ENCODE data around the gene MRPL11.
"Not testable (repeated sequence)": the region's sequence is repeated elsewhere in the genome, so short reads cannot be mapped to it uniquely, and the experiment has no call there.

MRPL11 gene

DNA sequence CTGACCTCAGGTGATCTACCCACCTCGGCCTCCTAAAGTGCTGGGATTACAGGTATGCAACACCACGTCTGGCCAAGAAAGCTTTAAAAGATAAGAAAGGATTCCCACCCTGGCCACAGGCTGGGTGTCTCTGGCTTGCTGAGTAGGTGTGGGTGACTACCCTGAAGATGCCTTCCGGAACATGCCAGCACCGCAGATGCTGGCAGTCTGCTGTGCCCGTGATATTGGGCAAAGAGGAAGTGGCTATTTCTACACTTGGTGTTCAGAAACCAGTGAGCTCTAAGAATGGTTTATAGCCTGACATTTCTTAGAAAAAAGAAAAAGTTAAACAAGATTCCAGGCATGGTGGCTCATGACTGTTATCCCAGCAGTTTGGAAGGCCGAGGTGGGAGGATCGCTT lies 6.1 kb downstream of the MRPL11 start:
- H3K4me3 ChIP-seq (ENCODE audit: low read depth in 1 of 5, low read length in 5 of 5), result no peak overlapping the region
- no peak overlapping the region for H3K9ac ChIP-seq (ENCODE audit: low read length in 5 of 5)
- no peaks in the 10 kb centered on the region for H3K4me1 ChIP-seq (ENCODE audit: control insufficient read depth in 5 of 5, insufficient read depth in 5 of 5, low read length in 5 of 5)
- H3K9me3 ChIP-seq (ENCODE audit: control insufficient read depth in 5 of 5, low read length in 5 of 5), result no peaks in the 10 kb centered on the region
- H3K36me3 ChIP-seq (ENCODE audit: control insufficient read depth in 5 of 5, insufficient read depth in 5 of 5, low read length in 5 of 5), result peaks cover 4 to 33% (median 24%) of the 10 kb centered on the region in 5 donors
- no peak overlapping the region for H3K27ac ChIP-seq (ENCODE audit: low read depth, low read length)
- H3K27me3 ChIP-seq (ENCODE audit: control insufficient read depth in 5 of 5, insufficient read depth in 4 of 5, low read length in 5 of 5), result no peaks in the 10 kb centered on the region

DNA sequence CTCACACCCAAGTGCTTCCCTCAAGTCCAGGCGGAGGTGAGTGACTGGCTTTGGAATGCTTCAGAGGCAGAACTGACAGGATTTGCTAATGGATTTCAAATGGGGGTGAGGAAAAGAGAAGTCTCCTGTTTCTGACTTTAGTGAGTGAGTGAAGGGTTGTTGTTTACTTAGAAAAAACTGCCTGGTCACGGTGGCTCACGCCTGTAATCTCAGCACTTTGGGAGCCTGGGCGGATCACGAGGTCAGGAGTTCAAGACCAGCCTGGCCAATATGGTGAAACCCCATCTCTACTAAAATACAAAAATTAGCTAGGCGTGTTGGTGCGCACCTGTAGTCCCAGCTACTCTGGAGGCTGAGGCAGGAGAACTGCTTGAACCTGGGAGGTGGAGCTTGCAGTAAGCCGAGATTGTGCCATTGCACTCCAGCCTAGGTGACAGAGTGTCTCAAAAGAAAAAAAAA lies 6.7 kb downstream of the MRPL11 start:
- not testable (repeated sequence) for H3K27ac ChIP-seq (ENCODE audit: low read depth, low read length); H3K9ac ChIP-seq (ENCODE audit: low read length in 5 of 5); H3K27me3 ChIP-seq (ENCODE audit: control insufficient read depth in 5 of 5, insufficient read depth in 4 of 5, low read length in 5 of 5); H3K9me3 ChIP-seq (ENCODE audit: control insufficient read depth in 5 of 5, low read length in 5 of 5); H3K4me1 ChIP-seq (ENCODE audit: control insufficient read depth in 5 of 5, insufficient read depth in 5 of 5, low read length in 5 of 5); H3K4me3 ChIP-seq (ENCODE audit: low read depth in 1 of 5, low read length in 5 of 5)
- peaks cover 4 to 31% (median 21%) of the 10 kb centered on the region in 5 donors for H3K36me3 ChIP-seq (ENCODE audit: control insufficient read depth in 5 of 5, insufficient read depth in 5 of 5, low read length in 5 of 5)

DNA sequence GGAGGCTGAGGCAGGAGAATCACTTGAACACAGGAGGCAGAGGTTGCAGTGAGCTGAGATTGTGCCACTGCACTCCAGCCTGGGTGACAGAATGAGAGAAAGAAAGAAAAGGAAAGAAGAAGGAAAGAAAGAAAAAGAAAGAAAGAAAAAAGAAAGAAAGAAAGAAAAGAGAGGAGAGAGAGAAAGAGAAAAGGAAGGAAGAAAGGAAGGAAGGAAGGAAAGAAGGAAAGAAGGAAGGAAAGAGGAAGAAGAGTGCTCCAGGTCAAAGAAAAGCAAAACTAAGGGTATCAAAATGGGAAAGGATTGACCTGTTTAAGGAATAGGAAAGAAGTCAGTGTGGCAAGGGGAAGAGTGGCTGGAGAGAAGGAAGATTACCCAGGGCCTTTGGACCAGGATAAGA lies 7.4 kb downstream of the MRPL11 start:
- not testable (repeated sequence) for H3K9ac ChIP-seq (ENCODE audit: low read length in 5 of 5); H3K27ac ChIP-seq (ENCODE audit: low read depth, low read length); H3K27me3 ChIP-seq (ENCODE audit: control insufficient read depth in 5 of 5, insufficient read depth in 4 of 5, low read length in 5 of 5); H3K4me3 ChIP-seq (ENCODE audit: low read depth in 1 of 5, low read length in 5 of 5); H3K4me1 ChIP-seq (ENCODE audit: control insufficient read depth in 5 of 5, insufficient read depth in 5 of 5, low read length in 5 of 5); H3K9me3 ChIP-seq (ENCODE audit: control insufficient read depth in 5 of 5, low read length in 5 of 5)
- peaks cover 4 to 26% (median 15%) of the 10 kb centered on the region in 5 donors for H3K36me3 ChIP-seq (ENCODE audit: control insufficient read depth in 5 of 5, insufficient read depth in 5 of 5, low read length in 5 of 5)

DNA sequence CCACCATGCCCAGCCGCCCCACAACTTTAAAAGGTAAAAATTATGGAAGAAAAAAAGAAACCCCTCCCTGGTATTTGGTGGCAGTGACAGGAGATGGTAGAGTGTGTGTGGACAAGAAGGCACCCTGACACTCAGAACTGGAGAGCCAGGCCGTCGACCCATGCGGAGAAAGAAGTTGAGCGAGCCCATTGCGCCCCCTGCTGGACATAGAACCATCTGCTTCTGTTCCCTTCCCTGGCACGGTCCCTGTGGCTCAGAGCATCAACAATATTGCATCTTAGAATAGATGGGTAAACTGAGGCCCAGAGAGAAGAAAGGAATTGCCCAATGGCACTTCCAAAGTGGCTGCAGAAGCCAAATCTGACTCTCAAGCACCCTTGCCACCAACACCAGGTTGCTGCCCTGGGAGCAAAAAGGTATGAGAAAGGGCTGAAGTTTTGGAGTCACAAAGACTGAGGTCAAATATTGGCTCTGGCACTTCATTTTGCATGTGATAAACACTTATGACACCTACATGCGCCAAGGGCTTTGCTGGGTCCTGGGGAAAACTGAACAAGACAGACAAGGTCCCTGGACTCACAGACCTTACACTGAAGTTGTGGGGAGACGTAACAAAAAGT lies 8.6 kb downstream of the MRPL11 start:
- H3K27me3 ChIP-seq (ENCODE audit: control insufficient read depth in 5 of 5, insufficient read depth in 4 of 5, low read length in 5 of 5), result peaks cover 0 to 5% (median 0%) of the 10 kb centered on the region in 5 donors
- H3K4me1 ChIP-seq (ENCODE audit: control insufficient read depth in 5 of 5, insufficient read depth in 5 of 5, low read length in 5 of 5), result no peaks in the 10 kb centered on the region
- no peaks in the 10 kb centered on the region for H3K9me3 ChIP-seq (ENCODE audit: control insufficient read depth in 5 of 5, low read length in 5 of 5)
- no peak overlapping the region for H3K4me3 ChIP-seq (ENCODE audit: low read depth in 1 of 5, low read length in 5 of 5)
- H3K9ac ChIP-seq (ENCODE audit: low read length in 5 of 5), result no peak overlapping the region
- no peak overlapping the region for H3K27ac ChIP-seq (ENCODE audit: low read depth, low read length)
- peaks cover 3 to 14% (median 4%) of the 10 kb centered on the region in 5 donors for H3K36me3 ChIP-seq (ENCODE audit: control insufficient read depth in 5 of 5, insufficient read depth in 5 of 5, low read length in 5 of 5)

DNA sequence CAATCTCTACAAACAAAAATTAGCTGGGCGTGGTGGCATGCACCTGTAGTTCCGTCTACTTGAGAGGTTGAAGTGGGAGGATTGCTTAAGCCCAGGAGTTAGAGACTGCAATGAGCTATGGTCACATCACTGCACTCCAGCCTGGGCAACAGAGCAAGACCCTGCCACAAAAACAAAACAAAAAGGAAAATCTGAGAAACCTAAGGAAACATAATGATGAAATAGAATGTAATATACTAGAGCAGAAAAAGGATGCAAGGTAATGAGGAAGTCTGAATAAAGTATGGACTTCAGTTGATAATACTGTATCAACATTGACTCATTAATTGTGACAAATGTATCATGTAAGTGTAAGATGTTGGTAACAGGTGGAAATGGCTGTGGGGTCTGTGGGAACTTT lies 9.7 kb downstream of the MRPL11 start:
- H3K4me3 ChIP-seq (ENCODE audit: low read depth in 1 of 5, low read length in 5 of 5), result no peak overlapping the region
- peaks cover 0 to 9% (median 0%) of the 10 kb centered on the region in 5 donors for H3K36me3 ChIP-seq (ENCODE audit: control insufficient read depth in 5 of 5, insufficient read depth in 5 of 5, low read length in 5 of 5)
- no peak overlapping the region for H3K27ac ChIP-seq (ENCODE audit: low read depth, low read length)
- H3K27me3 ChIP-seq (ENCODE audit: control insufficient read depth in 5 of 5, insufficient read depth in 4 of 5, low read length in 5 of 5), result peaks cover 0 to 5% (median 0%) of the 10 kb centered on the region in 5 donors
- no peaks in the 10 kb centered on the region for H3K4me1 ChIP-seq (ENCODE audit: control insufficient read depth in 5 of 5, insufficient read depth in 5 of 5, low read length in 5 of 5)
- H3K9ac ChIP-seq (ENCODE audit: low read length in 5 of 5), result no peak overlapping the region
- no peaks in the 10 kb centered on the region for H3K9me3 ChIP-seq (ENCODE audit: control insufficient read depth in 5 of 5, low read length in 5 of 5)

DNA sequence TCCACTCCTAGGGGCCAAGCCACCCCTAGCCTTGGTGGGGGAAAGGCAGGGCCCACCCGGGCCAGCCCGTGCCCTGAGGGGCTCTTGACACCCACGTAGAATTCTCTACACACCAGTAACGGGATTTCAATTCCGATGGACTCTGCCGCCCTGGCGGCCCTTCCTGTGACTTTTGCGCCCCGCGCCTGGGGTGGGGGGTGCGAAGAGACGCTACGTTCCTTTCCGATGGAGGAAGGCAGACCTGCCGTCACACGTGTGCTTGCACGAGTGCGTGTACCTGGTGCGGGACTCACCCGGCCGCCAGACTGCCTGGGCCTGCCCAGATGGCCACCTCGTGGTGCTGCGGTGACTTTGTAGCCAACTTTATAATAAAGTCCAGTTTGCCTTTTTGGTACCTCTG lies 12.3 kb downstream of the MRPL11 start:
- Histone ChIP-seq H3K36me3 (ENCODE audit: control insufficient read depth in 5 of 5, insufficient read depth in 5 of 5, low read length in 5 of 5) (no peaks in the 10 kb centered on the region), H3K4me3 (ENCODE audit: low read depth in 1 of 5, low read length in 5 of 5) (no peak overlapping the region), H3K27ac (ENCODE audit: low read depth, low read length) (no peak overlapping the region), H3K9me3 (ENCODE audit: control insufficient read depth in 5 of 5, low read length in 5 of 5) (no peaks in the 10 kb centered on the region), H3K4me1 (ENCODE audit: control insufficient read depth in 5 of 5, insufficient read depth in 5 of 5, low read length in 5 of 5) (peaks cover 0 to 2% (median 0%) of the 10 kb centered on the region in 5 donors), H3K9ac (ENCODE audit: low read length in 5 of 5) (no peak overlapping the region), H3K27me3 (ENCODE audit: control insufficient read depth in 5 of 5, insufficient read depth in 4 of 5, low read length in 5 of 5) (peaks cover 0 to 5% (median 0%) of the 10 kb centered on the region in 5 donors)

DNA sequence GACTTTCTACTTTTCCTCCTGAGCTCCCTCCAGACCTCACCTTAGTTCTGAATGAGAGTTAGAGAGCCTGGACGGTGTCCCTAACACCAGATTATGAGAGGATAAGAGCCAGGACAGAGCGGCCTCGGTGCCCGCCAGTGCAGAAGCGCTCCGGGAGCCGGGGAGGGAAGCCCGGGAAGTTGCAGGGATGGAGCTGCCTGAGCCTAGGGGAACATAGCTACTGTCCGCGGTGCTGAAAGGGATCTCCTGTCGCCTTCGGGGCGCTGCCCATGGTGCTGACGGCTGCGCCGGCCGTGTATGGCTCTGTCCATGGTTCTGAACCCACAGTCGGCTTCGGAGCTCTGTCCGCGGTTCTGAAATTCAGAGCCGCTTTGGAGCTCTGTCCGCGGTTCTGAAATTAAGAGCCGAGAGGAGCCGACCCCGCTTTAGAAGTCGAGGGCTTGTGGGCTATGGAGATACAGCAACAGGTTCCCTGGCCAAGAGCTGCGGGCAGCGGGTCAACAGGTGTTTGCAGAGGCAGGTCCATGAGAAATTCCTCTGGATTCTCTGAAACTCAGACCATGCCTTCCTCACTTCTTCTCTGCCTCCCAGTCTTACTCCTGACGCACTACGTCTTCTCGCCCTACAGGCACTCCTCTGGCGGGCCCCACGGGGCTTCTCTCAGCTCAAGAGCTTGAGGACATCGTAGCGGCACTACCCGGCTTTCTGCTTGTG lies 17.0 kb downstream of the MRPL11 start:
- H3K36me3 ChIP-seq (ENCODE audit: control insufficient read depth in 5 of 5, insufficient read depth in 5 of 5, low read length in 5 of 5), result no peaks in the 10 kb centered on the region
- no peaks in the 10 kb centered on the region for H3K9me3 ChIP-seq (ENCODE audit: control insufficient read depth in 5 of 5, low read length in 5 of 5)
- peaks cover 2 to 11% (median 6%) of the 10 kb centered on the region in 5 donors for H3K4me1 ChIP-seq (ENCODE audit: control insufficient read depth in 5 of 5, insufficient read depth in 5 of 5, low read length in 5 of 5)
- no peak overlapping the region for H3K27ac ChIP-seq (ENCODE audit: low read depth, low read length)
- H3K27me3 ChIP-seq (ENCODE audit: control insufficient read depth in 5 of 5, insufficient read depth in 4 of 5, low read length in 5 of 5), result peaks cover 0 to 16% (median 2%) of the 10 kb centered on the region in 5 donors
- H3K4me3 ChIP-seq (ENCODE audit: low read depth in 1 of 5, low read length in 5 of 5), result no peak overlapping the region
- no peak overlapping the region for H3K9ac ChIP-seq (ENCODE audit: low read length in 5 of 5)

DNA sequence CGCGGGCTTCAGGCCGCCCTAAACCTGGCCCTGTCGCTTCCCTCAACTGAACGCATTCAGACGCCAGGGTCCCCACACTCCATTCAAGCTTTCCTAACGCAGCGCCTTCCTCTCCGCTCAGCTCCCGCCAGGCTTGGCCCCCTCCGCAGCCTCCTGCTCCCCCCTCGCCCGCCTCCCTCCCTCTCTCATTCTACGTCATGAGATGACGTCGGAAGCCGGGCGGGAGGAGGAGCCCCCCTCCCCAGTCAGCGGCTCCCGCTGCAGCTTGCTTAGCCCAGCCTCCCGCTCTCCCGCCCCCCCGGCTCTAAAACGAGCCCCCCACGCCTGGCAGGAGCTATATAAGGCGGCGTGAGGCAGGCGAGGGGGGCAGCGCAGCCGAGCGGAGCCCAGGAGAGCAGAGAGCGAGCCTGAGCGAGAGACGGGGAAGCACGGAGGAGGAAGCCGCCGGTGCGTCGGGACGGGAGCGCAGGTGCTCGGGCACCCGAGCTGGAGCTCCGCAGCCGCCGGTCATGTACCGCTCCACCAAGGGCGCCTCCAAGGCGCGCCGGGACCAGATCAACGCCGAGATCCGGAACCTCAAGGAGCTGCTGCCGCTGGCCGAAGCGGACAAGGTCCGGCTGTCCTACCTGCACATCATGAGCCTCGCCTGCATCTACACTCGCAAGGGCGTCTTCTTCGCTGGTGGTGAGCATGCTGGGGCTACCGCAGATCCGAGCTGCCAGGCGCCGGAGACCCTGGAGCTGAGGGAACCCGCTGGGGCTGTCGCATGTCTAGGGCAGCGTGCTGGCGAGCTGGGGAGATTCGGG lies 17.8 kb downstream of the MRPL11 start, which contains the start of gene NPAS4:
Gene NPAS4 (plus strand): TSS at position 365 of the 806 bp plus-strand sequence. CDS start 145 bp downstream, at position 510.
- H3K27me3 ChIP-seq (ENCODE audit: control insufficient read depth in 5 of 5, insufficient read depth in 4 of 5, low read length in 5 of 5), result peaks cover 0 to 19% (median 9%) of the 10 kb centered on the region in 5 donors
- H3K4me1 ChIP-seq (ENCODE audit: control insufficient read depth in 5 of 5, insufficient read depth in 5 of 5, low read length in 5 of 5), result peaks cover 2 to 11% (median 6%) of the 10 kb centered on the region in 5 donors
- no peaks in the 10 kb centered on the region for H3K36me3 ChIP-seq (ENCODE audit: control insufficient read depth in 5 of 5, insufficient read depth in 5 of 5, low read length in 5 of 5)
- no peak within 1 kb of the TSS for H3K27ac ChIP-seq (ENCODE audit: low read depth, low read length)
- no peaks in the 10 kb centered on the region for H3K9me3 ChIP-seq (ENCODE audit: control insufficient read depth in 5 of 5, low read length in 5 of 5)
- no peak within 1 kb of the TSS for H3K9ac ChIP-seq (ENCODE audit: low read length in 5 of 5)
- no peak within 1 kb of the TSS for H3K4me3 ChIP-seq (ENCODE audit: low read depth in 1 of 5, low read length in 5 of 5)

DNA sequence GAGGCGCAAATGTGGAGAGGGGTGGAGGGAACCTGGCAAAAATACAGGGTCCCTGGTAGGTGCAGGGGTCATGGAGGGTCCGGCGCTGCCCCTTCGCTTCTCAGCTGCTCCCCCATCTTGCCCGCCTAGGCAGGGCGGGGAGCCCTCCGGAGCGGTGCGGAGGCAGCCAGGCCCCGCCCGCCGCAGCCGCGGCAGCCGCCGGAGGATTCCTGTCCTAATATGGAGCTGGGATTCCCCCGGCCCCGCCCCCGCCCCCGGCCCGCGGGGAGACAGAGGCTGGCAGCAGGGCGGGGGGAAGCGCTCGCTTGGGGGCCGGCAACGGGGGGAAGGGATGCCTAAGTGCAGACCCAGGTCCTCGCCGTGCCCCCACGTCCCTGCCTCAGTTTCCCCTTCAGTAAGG lies 18.8 kb downstream of the MRPL11 start:
- Histone ChIP-seq H3K27me3 (ENCODE audit: control insufficient read depth in 5 of 5, insufficient read depth in 4 of 5, low read length in 5 of 5) (peaks cover 0 to 20% (median 12%) of the 10 kb centered on the region in 5 donors), H3K27ac (ENCODE audit: low read depth, low read length) (no peak overlapping the region)

DNA sequence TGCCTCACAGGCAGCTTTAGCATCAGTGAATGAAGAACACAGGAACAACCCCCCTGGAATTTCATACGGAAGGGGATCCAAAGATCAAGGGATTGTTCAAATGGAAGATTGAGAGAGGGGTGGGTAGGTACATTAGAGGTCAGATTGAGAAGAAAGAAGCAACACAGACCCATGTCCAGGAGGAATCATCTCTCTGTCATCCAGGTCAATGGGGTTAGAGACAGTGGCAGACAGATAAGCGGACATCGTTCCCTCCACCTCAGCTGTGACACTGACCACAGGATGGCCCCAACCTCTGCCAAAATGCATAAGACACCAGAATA lies 19.7 kb downstream of the MRPL11 start:
- Histone ChIP-seq H3K9ac (ENCODE audit: low read length in 5 of 5) (no peak overlapping the region), H3K27ac (ENCODE audit: low read depth, low read length) (no peak overlapping the region), H3K4me1 (ENCODE audit: control insufficient read depth in 5 of 5, insufficient read depth in 5 of 5, low read length in 5 of 5) (peaks cover 2 to 11% (median 6%) of the 10 kb centered on the region in 5 donors), H3K27me3 (ENCODE audit: control insufficient read depth in 5 of 5, insufficient read depth in 4 of 5, low read length in 5 of 5) (peaks cover 0 to 25% (median 17%) of the 10 kb centered on the region in 5 donors), H3K9me3 (ENCODE audit: control insufficient read depth in 5 of 5, low read length in 5 of 5) (no peaks in the 10 kb centered on the region), H3K36me3 (ENCODE audit: control insufficient read depth in 5 of 5, insufficient read depth in 5 of 5, low read length in 5 of 5) (no peaks in the 10 kb centered on the region), H3K4me3 (ENCODE audit: low read depth in 1 of 5, low read length in 5 of 5) (no peak overlapping the region)

More for the DNA sequence above, 18.8 kb downstream of the MRPL11 start:
- peaks cover 2 to 11% (median 6%) of the 10 kb centered on the region in 5 donors for H3K4me1 ChIP-seq (ENCODE audit: control insufficient read depth in 5 of 5, insufficient read depth in 5 of 5, low read length in 5 of 5)
- no peak overlapping the region for H3K4me3 ChIP-seq (ENCODE audit: low read depth in 1 of 5, low read length in 5 of 5)
- H3K9me3 ChIP-seq (ENCODE audit: control insufficient read depth in 5 of 5, low read length in 5 of 5), result no peaks in the 10 kb centered on the region
- no peak overlapping the region for H3K9ac ChIP-seq (ENCODE audit: low read length in 5 of 5)
- H3K36me3 ChIP-seq (ENCODE audit: control insufficient read depth in 5 of 5, insufficient read depth in 5 of 5, low read length in 5 of 5), result no peaks in the 10 kb centered on the region

Measured in subcutaneous abdominal adipose tissue (tissue), 5 donors.